HG02885 (cell line): ENCODE measurements around the gene ZNF768.
A peak's percentile ranks its signal among the peaks of the same experiment; 100 is the strongest.

ENCODE experiments used
- ATAC-seq: cut with Tn5 transposase; IDR thresholded peaks from one replicate; pipeline ENCODE4 v1.9.1; 2021; ENCODE audit warnings: mild to moderate bottlenecking; ENCODE audit not compliant: unreplicated experiment, poor library complexity

Gene ZNF768

GRCh38 chr16:30526137-30526822, at the start of gene ZNF768:
TSS of gene ZNF768 (minus strand) at chr16:30526566. CDS start at chr16:30526413, 153 bp downstream.
- ATAC-seq, result peak; percentile 30

GRCh38 chr16:30574678-30575077, 48.3 kb upstream of the ZNF768 start:
- ATAC-seq, result no peak

- ATAC-seq, result peak; percentile 84
Measured at GRCh38 chr16:30571445-30572322, 45.3 kb upstream of the ZNF768 start, which contains the start of gene ZNF688. TSS of gene ZNF688 (minus strand) at chr16:30571714. CDS start at chr16:30571629, 85 bp downstream.

GRCh38 chr16:30570636-30571444, 44.5 kb upstream of the ZNF768 start:
- ATAC-seq, result no peak

- ATAC-seq, result no peak
Measured at GRCh38 chr16:30569746-30570635, 43.6 kb upstream of the ZNF768 start.

- no peak for ATAC-seq
Measured at GRCh38 chr16:30569281-30569680, 42.9 kb upstream of the ZNF768 start.

- no peak for ATAC-seq
Measured at GRCh38 chr16:30567991-30568638, 41.7 kb upstream of the ZNF768 start.

GRCh38 chr16:30567160-30567990, 41.0 kb upstream of the ZNF768 start:
- ATAC-seq, result no peak

- ATAC-seq, result no peak
Measured at GRCh38 chr16:30566531-30566930, 40.2 kb upstream of the ZNF768 start.

- ATAC-seq, result no peak
Measured at GRCh38 chr16:30565984-30566383, 39.6 kb upstream of the ZNF768 start.

- no peak for ATAC-seq
Measured at GRCh38 chr16:30565526-30565925, 39.2 kb upstream of the ZNF768 start.

- ATAC-seq, result no peak
Measured at GRCh38 chr16:30562021-30562420, 35.7 kb upstream of the ZNF768 start.

- ATAC-seq, result no peak
Measured at GRCh38 chr16:30561089-30561816, 34.9 kb upstream of the ZNF768 start.

GRCh38 chr16:30559690-30560089, 33.3 kb upstream of the ZNF768 start:
- no peak for ATAC-seq

GRCh38 chr16:30558789-30559377, 32.5 kb upstream of the ZNF768 start:
- ATAC-seq, result no peak

- ATAC-seq, result peak; percentile 88
Measured at GRCh38 chr16:30557957-30558788, 31.8 kb upstream of the ZNF768 start, which contains the start of gene ZNF764. TSS of gene ZNF764 (minus strand) at chr16:30558374. CDS start at chr16:30558182, 192 bp downstream.

- peak; percentile 5 for ATAC-seq
Measured at GRCh38 chr16:30557707-30557956, 31.3 kb upstream of the ZNF768 start.
